Erythroblast (primary cell): ENCODE results near the gene NLRC5.

Experiments
- GATA1 ChIP-seq: IDR thresholded peaks from 2 replicates; pipeline ENCODE4 v1.6.1; 2011; ENCODE audit warnings: low read depth, mild to moderate bottlenecking, control low read depth, low read length, moderate library complexity
- POLR2A ChIP-seq: IDR thresholded peaks from 2 replicates; pipeline ENCODE4 v1.6.1; 2011; ENCODE audit warnings: mild to moderate bottlenecking, low read length

GRCh38 chr16:56988948-56989945, at the start of gene NLRC5:
- TF ChIP-seq POLR2A (peak; percentile 59), GATA1 (no peak)
